Neural crest cell (in vitro differentiated cells): Measurements from ENCODE around the gene GRIP2. TPM values are rescaled to one million over a fixed set of nuclear protein-coding genes. Genes with fewer than 3 reads are reported as not detected.

Experiments used
- DNase-seq: peaks from one replicate; pipeline ENCODE4 v3.0.0; 2021; ENCODE audit warnings: low read depth, mixed read lengths, low spot score
- H3K27ac Mint-ChIP-seq: one replicate; pipeline ENCODE4 v1.8.0; 2021; ENCODE audit warnings: mild to moderate bottlenecking, mixed read lengths; ENCODE audit not compliant: unreplicated experiment
- H3K27me3 Mint-ChIP-seq: 2 replicates; pipeline ENCODE4 v1.8.0; 2021; ENCODE audit warnings: low read depth, mild to moderate bottlenecking, mixed read lengths
- H3K36me3 Mint-ChIP-seq: 2 replicates; pipeline ENCODE4 v1.8.0; 2021; ENCODE audit warnings: low read depth, mild to moderate bottlenecking, mixed read lengths
- H3K4me1 Mint-ChIP-seq: 2 replicates; pipeline ENCODE4 v1.8.0; 2021; ENCODE audit warnings: mixed read lengths
- H3K4me3 Mint-ChIP-seq: one replicate; pipeline ENCODE4 v1.8.0; 2021; ENCODE audit warnings: mild to moderate bottlenecking, mixed read lengths
- H3K9me3 Mint-ChIP-seq: 2 replicates; pipeline ENCODE4 v1.8.0; 2021; ENCODE audit warnings: mixed read lengths
- total RNA-seq: library from RNA; stranded (reverse); gene quantifications from 2 replicates; pipeline ENCODE4 v1.2.1, GENCODE V29; 2021
- TF ChIP-seq, protein P1 (sequence below): fragments of 200-600 bp; sonication (generic); conservative IDR thresholded peaks from 2 replicates; pipeline ENCODE4 v1.5.0; 2021; ENCODE audit warnings: antibody characterized with exemption, mild to moderate bottlenecking

Gene GRIP2
- total RNA-seq, 1 donor from 2014 or later = 3.2 TPM

DNA sequence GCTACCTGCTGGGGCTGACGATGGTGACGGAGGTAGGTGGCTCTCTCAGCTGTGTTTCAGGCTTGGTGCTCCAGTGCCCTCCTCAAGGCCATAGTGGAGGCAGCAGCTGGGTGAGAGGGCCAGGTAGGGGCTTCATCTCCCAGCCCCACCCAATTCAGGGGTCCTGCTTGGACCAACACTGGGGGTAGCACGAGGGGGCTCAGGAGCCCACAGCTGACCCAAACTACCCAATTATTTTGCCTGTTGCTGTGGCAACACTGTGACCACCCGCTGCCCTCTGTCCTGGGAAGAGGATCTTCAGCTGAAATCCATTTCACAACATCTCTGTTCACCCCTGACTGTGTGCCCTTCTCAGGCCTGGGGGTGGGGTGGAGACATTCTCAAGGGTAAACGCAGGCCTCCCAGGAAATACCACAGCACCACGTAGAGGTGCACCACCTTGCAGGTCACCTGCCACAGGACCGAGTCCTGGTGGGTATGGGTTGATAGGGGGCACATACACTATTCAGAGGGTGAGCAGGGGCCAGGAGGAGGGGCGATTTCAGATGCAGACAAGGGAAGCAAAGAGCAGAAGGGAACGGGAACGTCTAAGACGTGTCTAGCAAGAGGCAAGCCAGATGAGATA, 62.7 kb downstream of the GRIP2 start:
- Mint-ChIP-seq H3K4me3 (no peak overlapping the region), H3K27me3 (no peaks in the 10 kb centered on the region), H3K4me1 (peaks cover 18% of the 10 kb centered on the region), H3K9me3 (no peaks in the 10 kb centered on the region), H3K27ac (no peak overlapping the region), H3K36me3 (peaks cover 32% of the 10 kb centered on the region)
- TF ChIP-seq, protein P1, sequence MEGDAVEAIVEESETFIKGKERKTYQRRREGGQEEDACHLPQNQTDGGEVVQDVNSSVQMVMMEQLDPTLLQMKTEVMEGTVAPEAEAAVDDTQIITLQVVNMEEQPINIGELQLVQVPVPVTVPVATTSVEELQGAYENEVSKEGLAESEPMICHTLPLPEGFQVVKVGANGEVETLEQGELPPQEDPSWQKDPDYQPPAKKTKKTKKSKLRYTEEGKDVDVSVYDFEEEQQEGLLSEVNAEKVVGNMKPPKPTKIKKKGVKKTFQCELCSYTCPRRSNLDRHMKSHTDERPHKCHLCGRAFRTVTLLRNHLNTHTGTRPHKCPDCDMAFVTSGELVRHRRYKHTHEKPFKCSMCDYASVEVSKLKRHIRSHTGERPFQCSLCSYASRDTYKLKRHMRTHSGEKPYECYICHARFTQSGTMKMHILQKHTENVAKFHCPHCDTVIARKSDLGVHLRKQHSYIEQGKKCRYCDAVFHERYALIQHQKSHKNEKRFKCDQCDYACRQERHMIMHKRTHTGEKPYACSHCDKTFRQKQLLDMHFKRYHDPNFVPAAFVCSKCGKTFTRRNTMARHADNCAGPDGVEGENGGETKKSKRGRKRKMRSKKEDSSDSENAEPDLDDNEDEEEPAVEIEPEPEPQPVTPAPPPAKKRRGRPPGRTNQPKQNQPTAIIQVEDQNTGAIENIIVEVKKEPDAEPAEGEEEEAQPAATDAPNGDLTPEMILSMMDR = no peak
- DNase-seq = no peak

GRCh38 chr3:14476583-14477265, 63.4 kb downstream of the GRIP2 start:
- no peak for DNase-seq
- no peak overlapping the region for H3K27ac Mint-ChIP-seq
- no peaks in the 10 kb centered on the region for H3K27me3 Mint-ChIP-seq
- TF ChIP-seq, protein P1 = no peak
- peaks cover 32% of the 10 kb centered on the region for H3K36me3 Mint-ChIP-seq
- no peaks in the 10 kb centered on the region for H3K9me3 Mint-ChIP-seq
- no peak overlapping the region for H3K4me3 Mint-ChIP-seq
- peaks cover 18% of the 10 kb centered on the region for H3K4me1 Mint-ChIP-seq

- Mint-ChIP-seq H3K9me3 (no peaks in the 10 kb centered on the region), H3K4me3 (no peak overlapping the region), H3K27me3 (no peaks in the 10 kb centered on the region), H3K27ac (peak overlapping the region; percentile 50), H3K36me3 (peaks cover 28% of the 10 kb centered on the region), H3K4me1 (peaks cover 18% of the 10 kb centered on the region)
- TF ChIP-seq, protein P1 = no peak
- no peak for DNase-seq
These were observed 64.5 kb downstream of the GRIP2 start for GRCh38 chr3:14475621-14476020.

DNA sequence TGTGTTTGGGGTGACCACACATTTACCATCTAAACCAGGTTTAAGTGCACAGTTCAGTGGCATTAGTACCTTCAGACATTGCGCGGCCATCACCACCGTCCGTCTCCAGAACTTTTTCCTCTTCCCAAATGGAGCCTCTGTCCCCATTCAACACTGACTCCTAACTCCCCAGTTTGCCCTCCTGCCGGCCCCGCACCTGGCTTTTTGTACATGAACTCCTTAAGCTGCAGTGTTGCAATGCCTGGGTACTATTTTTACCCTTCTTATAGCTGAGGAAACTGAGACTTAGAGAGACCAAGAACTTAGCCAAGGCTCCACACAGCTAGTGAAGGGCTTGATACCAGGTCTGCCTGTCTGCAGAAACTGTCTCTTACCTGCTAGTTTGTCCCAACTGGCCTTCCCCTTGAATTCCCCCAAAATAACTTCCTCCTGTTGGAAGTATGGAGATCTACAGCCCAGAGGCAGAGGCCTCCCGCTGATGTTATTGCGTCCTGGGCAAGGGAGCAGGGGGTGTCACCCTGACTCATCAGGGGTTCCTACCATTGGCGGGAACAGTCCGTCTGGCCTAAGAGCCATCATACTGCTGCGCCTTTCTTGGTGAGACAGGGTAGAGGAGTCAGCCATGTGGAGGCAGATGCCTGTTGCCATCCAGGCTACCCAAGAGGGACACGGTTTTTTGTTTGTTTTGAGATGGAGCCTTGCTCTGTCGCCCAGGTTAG, 65.6 kb downstream of the GRIP2 start:
- H3K4me1 Mint-ChIP-seq = peaks cover 18% of the 10 kb centered on the region
- no peaks in the 10 kb centered on the region for H3K27me3 Mint-ChIP-seq
- peaks cover 28% of the 10 kb centered on the region for H3K36me3 Mint-ChIP-seq
- TF ChIP-seq, protein P1 = no peak
- H3K9me3 Mint-ChIP-seq = no peaks in the 10 kb centered on the region
- H3K27ac Mint-ChIP-seq = peak overlapping the region; percentile 81
- DNase-seq = no peak
- H3K4me3 Mint-ChIP-seq = no peak overlapping the region

DNA sequence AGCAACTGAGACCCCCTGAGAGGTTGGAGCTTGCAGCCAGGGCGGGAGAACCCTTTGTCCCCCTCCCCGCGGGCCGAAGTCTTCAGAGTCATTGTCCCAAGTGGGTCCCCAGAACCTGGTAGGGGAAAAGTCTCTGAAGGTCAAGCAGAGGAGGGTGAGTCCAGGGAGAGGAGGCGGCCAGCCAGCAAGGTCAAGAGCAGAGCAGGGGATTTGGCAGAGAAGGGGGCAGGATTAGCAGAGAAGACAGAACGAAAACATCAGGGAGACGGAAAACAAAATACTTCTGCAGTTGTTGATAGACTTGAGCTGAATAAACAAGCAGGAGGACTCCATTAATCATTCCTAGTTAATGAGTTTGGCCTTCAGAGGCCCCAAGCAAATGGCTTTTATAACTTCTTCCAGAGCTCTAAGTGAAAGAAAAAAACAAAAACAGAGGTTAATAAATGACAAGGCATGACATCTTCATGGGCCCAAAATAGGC, 66.7 kb downstream of the GRIP2 start:
- H3K27ac Mint-ChIP-seq = no peak overlapping the region
- H3K4me1 Mint-ChIP-seq = peaks cover 18% of the 10 kb centered on the region
- H3K4me3 Mint-ChIP-seq = no peak overlapping the region
- no peaks in the 10 kb centered on the region for H3K27me3 Mint-ChIP-seq
- TF ChIP-seq, protein P1 = no peak
- H3K36me3 Mint-ChIP-seq = peaks cover 25% of the 10 kb centered on the region
- H3K9me3 Mint-ChIP-seq = no peaks in the 10 kb centered on the region
- no peak for DNase-seq
